GM11168 (cell line): ENCODE measurements around the gene CEP164.

Source experiments
- in situ Hi-C: fragments of 300-500 bp; cut with MboI; formaldehyde crosslinking; loops from one replicate; pipeline ENCODE4 v1.12.0; 2022; ENCODE audit warnings: low sequenced_read_pairs; ENCODE audit not compliant: unreplicated experiment

Gene CEP164

DNA sequence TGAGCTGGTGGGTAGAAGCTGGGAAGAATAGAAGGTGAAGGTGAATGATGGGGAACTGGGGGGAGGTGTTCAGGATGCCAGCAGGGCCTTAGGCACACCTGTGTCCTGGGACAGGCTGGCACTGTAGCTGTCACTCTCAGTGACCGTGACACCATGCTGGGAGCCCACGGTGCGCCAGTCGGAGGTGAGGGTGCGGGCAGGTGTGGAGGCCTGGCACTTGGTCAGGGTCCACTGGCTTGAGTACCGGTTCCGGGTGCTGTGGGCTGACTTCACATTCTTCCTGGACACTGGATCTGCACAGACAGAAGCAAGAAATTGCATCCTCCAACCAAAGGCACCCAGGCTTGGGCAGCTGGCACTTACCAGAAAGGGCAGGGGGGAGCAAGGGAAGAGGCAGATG is 103.8 kb downstream of the CEP164 start:
- in situ Hi-C loops: no loop called here

DNA sequence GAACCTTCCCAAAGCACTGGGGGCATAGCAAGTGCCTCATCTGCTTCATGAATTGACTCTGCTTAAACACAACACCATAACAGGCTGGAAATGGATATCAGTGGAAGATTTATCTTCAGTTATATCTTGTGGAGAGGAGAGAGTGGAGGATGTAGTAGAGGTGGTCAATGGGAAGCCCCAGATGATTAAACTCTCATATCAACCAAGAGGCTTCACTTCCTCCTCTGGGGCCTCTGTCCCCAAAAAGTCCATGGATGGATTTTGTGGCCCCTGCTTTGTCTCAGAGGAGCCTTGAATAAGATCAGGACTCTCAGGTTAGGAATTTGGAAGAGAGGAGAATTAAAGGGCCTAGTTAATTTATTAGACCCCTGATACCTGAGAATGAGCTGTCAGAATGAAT is 106.1 kb downstream of the CEP164 start:
- in situ Hi-C loops: no loop called here

GRCh38 chr11:117434481-117434880 is 106.8 kb downstream of the CEP164 start:
- in situ Hi-C loops: no loop called here

DNA sequence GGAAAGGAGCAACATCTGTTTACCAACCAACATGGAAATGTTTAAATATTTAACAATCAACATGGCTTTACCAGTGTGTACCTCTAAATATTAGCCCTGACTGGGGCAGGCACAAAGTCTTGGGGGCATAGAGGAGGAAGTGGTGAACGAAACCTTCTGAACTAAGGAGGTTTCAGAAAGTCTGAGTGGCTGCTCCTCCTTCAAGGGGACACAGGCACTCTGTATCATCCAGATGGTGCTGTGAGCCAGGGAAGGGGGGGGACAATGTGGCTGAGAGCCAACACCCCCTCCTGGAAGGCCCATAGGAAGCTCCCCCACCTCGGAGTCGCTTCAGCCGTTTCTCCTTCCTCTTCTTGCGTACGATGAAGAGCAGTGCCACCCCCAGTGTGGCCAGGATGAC is 107.7 kb downstream of the CEP164 start:
- in situ Hi-C loops: no loop called here

GRCh38 chr11:117437041-117437790 is 109.6 kb downstream of the CEP164 start:
- in situ Hi-C loops: no loop called here

DNA sequence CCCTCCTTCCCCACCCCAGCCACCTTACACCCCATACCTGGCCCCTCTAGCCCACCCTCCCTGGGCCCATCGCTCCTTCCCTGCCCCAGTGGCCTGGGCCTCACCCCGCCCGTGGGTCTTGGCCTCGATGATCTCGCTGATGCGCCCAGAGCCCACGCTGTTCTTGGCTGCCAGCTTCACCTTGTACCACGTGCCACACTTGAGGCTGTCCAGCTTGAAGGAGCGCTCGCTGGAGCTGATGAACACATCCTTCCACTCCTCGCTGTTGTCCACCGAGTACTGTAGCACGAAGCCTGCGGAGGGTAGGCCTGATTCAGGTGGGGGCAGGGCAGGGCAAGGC is 110.1 kb downstream of the CEP164 start:
- in situ Hi-C loops: no loop called here

DNA sequence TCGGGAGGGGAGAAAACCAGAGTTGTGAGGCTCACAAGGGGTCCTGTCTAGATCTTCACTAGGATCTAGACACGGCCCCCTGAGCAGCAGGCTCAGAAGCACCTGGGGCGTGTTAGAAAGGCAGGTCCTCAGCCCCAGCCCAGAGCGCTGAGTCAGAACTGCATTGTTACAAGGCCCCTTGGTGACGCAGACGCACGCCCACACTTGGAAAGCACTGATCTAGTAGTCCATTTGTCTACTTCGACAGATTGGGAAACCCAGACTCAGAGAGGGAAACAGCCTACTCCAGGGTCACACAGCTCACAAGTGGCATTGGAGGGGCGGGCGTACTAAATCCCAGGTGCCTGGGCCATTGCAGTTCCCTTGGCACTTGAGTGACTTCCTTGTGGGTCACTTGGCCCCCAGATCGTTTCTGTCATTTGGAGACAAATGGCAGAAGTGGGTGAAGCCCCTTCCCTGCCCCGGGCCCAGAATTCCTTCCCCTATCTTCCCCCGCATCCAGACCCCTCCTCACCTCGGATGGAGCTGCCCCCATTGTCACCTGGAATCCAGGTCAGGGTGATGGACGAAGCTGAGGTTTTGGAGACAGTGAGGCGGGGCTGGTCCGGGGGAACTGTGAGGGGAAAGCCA is 110.8 kb downstream of the CEP164 start:
- in situ Hi-C loops: no loop called here

GRCh38 chr11:117439256-117439655 is 111.6 kb downstream of the CEP164 start:
- in situ Hi-C loops: no loop called here

GRCh38 chr11:117440258-117440657 is 112.6 kb downstream of the CEP164 start:
- in situ Hi-C loops: no loop called here

DNA sequence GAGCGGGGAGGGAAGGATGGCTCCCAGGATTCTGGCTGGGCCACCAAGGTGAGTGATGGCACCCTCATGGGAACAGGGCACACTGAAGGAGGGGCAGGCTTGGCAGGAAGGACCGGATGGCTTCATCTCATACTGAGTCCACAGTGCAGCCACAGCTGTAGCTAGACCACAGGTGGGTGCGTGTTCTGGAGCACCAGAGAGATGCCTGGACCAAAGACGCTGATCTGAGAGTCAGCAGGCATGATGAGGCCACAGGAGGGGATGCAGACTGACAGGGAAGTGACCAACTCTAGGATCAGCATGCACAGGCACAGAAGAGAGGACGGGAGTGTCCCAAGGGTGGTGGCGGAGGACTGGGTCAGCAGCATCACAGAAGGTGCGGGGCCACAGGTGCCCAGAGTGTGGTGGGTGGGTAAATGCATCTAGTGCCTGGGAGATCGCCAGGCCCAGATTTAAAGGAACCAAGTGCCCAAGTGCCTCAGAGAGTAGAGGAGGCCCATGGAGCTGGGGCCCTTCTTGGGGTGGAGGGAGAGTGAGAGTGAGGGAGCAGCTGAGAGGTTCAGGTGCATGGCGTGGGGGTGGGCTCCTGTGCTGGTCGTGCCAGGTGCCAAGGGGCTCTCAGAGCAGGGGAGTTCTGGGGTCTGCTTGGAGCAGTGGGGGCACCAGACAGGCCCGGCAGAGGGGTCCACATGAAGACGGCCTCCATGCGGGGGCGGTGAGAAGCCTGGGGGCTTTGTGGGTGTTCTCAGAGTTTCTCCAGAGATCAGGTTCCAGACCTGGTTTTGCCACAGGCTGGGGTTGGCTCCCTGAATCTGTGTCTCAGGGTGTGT is 113.7 kb downstream of the CEP164 start:
- in situ Hi-C loops: no loop called here

DNA sequence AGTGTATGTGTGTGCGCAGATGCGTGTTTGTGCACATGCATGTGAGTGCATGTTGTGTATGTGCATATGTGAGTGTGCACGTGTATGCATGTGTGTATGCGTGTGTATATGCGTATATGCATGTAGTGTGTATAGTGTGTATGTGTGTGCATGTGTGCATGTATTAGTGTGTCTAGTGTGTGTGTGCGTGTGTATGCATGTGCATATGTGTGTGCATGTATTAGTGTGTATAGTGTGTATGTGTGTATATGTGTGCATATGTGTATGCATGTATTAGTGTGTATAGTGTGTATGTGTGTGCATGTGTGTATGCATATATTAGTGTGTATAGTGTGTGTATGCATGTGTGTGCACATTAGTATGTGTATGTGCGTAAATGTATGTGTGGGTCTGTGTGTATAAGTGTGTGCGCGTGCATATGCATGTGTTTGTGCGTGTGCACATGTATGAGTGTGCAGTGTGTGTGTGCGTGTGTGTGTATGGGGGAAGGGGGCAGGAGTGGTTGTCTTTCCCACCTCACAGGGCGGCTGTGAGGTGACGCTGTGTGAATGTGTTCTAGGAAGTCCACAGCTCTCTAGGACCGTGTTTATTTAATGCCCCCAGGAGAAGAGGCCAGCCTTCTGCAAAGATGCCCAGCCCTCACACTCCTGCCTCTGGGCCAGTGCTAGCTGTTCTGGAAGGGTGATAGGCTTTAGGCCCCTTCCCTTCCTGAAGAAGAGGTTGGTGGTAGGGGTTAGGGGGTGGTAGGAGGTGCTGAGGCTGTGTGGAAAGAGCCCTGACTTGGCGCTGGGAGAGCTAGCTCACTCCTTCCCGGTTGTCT is 114.6 kb downstream of the CEP164 start:
- in situ Hi-C loops: no loop called here

GRCh38 chr11:117442869-117443239 is 115.2 kb downstream of the CEP164 start:
- in situ Hi-C loops: no loop called here

GRCh38 chr11:117443266-117444186 is 115.9 kb downstream of the CEP164 start:
- in situ Hi-C loops: no loop called here

- in situ Hi-C loops: no loop called here
Measured at GRCh38 chr11:117444256-117444655, 116.6 kb downstream of the CEP164 start.

DNA sequence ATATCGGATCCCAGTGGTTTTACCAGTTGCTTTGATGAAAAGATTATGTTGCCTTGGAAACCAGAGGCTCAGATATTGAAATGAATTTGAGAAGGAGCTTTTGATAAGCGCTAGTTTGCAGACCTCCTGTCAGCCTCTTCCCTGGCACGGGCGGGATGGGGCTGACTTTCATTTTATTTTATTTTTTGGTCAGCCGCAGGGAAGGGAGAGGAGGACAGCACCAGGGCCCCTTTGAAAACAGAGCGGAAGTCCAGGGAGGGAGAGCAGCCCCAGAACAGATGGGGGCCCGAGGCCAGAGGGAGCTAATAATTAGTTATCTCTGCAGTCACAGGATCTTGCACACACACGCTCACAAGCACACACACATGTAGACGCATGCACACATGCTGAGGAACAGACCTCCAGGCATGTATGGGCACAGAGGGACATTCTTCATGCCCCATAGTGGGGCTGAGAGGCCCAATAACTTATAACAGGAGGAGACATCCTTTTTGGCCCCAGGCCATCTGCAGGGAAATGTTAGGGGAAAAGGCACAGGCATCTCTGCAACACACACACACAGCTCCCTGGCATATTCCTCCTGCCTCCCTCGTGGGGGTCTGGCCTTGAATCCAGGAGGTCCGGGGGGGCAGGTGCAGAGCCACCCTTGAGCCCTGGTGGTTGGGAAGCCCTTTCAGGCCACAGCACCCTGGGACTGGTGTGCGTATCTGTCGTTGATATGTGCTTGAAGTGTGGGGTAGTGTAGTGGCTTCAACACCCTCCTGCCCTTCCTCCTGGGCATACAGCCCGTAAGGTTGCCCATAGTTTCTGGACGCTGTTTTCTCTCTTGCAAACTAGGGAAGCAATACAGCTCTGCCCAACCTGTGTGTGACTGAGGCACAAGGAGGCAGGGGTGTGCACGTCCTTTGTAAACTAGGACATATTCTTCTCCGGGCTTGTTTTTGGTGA is 117.3 kb downstream of the CEP164 start:
- in situ Hi-C loops: no loop called here

DNA sequence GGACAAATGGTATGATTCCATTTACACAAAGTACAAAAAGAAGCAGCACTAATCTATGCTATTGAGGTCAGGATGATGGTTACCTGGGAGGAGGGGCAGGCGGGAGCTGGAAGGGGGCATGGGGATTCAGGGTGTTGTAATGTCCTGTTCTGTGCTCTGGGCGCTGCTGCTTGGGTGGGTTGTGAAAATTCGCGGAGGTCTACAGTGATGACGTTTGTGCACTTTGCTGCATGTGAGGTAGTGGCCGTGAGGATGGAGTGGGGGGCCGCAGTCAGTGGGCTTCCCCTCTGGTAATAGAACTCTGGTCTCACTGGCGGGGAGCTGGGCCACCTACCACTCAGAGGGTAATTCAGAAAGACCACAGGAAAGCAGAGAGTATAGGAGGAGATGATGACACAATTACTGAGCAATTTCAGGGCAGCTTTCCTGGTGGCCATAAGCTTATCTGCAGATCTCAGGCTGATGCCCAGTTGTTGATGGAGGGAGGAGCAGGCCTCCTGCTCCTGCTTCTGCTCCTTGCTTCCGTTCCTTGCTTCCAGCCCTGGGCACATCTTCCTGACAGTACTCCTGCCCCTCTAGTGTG is 121.5 kb downstream of the CEP164 start:
- in situ Hi-C loops: no loop called here

- in situ Hi-C loops: loop anchor here (10.0 kb wide), 1 partner anchor 151 kb away; no protein-coding TSS in a partner anchor
Measured at GRCh38 chr11:117453886-117454563, 126.4 kb downstream of the CEP164 start.
